ENCODE results near the gene KCNK16.

Gene KCNK16

DNA sequence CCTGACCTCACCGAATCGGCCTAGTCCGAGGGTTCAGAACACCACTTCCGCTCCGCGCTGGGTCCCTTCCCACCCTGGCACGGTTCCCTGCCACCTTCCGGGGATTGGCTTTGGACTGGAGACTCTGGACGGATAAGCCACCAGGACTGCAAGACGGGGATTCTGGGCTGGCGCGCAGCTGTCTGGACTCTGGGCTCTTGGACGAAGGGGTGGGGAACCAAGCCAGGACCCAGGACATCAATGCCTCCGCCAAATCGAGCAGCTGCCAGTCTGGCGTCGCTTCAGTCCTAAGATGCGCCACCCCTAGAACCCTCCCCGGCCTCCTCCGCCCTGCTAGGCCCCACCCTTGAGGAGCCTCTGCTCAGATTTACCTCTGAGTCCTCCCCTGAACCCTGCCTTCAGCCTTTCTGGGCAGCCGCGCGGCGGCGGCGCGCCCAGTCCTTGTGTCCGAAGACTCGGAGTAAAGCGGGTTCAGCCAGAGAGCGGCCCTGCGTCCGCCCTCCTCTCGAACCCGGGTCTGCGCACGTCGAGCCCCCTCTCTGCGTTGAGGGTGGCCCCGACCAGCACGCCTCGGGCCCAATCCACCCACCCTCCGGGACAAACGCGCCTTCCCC is 9.5 kb downstream of the KCNK16 start (continued):
- TF ChIP-seq, protein P1, sequence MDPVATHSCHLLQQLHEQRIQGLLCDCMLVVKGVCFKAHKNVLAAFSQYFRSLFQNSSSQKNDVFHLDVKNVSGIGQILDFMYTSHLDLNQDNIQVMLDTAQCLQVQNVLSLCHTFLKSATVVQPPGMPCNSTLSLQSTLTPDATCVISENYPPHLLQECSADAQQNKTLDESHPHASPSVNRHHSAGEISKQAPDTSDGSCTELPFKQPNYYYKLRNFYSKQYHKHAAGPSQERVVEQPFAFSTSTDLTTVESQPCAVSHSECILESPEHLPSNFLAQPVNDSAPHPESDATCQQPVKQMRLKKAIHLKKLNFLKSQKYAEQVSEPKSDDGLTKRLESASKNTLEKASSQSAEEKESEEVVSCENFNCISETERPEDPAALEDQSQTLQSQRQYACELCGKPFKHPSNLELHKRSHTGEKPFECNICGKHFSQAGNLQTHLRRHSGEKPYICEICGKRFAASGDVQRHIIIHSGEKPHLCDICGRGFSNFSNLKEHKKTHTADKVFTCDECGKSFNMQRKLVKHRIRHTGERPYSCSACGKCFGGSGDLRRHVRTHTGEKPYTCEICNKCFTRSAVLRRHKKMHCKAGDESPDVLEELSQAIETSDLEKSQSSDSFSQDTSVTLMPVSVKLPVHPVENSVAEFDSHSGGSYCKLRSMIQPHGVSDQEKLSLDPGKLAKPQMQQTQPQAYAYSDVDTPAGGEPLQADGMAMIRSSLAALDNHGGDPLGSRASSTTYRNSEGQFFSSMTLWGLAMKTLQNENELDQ (tag by site-specific recombination; IDR thresholded peaks at IDR 0.05; ENCODE audit: low read depth) = no peak
- TF ChIP-seq ZNF157 (tag by site-specific recombination; IDR thresholded peaks at IDR 0.05) (no peak), PATZ1 (tag by site-specific recombination; IDR thresholded peaks at IDR 0.05) (no peak), BCL11B (tag by site-specific recombination; IDR thresholded peaks at IDR 0.05; ENCODE audit: low read depth) (no peak), HOXD13 (CRISPR knock-in tag; IDR thresholded peaks at IDR 0.05; ENCODE audit: borderline replicate concordance) (no peak), ZNF114 (tag by site-specific recombination; IDR thresholded peaks at IDR 0.05) (no peak), ZNF664 (tag by site-specific recombination; IDR thresholded peaks at IDR 0.05) (no peak), ZNF792 (tag by site-specific recombination; IDR thresholded peaks at IDR 0.05) (no peak), IKZF3 (tag by site-specific recombination; IDR thresholded peaks at IDR 0.05) (no peak)
- TF ChIP-seq, protein P2, sequence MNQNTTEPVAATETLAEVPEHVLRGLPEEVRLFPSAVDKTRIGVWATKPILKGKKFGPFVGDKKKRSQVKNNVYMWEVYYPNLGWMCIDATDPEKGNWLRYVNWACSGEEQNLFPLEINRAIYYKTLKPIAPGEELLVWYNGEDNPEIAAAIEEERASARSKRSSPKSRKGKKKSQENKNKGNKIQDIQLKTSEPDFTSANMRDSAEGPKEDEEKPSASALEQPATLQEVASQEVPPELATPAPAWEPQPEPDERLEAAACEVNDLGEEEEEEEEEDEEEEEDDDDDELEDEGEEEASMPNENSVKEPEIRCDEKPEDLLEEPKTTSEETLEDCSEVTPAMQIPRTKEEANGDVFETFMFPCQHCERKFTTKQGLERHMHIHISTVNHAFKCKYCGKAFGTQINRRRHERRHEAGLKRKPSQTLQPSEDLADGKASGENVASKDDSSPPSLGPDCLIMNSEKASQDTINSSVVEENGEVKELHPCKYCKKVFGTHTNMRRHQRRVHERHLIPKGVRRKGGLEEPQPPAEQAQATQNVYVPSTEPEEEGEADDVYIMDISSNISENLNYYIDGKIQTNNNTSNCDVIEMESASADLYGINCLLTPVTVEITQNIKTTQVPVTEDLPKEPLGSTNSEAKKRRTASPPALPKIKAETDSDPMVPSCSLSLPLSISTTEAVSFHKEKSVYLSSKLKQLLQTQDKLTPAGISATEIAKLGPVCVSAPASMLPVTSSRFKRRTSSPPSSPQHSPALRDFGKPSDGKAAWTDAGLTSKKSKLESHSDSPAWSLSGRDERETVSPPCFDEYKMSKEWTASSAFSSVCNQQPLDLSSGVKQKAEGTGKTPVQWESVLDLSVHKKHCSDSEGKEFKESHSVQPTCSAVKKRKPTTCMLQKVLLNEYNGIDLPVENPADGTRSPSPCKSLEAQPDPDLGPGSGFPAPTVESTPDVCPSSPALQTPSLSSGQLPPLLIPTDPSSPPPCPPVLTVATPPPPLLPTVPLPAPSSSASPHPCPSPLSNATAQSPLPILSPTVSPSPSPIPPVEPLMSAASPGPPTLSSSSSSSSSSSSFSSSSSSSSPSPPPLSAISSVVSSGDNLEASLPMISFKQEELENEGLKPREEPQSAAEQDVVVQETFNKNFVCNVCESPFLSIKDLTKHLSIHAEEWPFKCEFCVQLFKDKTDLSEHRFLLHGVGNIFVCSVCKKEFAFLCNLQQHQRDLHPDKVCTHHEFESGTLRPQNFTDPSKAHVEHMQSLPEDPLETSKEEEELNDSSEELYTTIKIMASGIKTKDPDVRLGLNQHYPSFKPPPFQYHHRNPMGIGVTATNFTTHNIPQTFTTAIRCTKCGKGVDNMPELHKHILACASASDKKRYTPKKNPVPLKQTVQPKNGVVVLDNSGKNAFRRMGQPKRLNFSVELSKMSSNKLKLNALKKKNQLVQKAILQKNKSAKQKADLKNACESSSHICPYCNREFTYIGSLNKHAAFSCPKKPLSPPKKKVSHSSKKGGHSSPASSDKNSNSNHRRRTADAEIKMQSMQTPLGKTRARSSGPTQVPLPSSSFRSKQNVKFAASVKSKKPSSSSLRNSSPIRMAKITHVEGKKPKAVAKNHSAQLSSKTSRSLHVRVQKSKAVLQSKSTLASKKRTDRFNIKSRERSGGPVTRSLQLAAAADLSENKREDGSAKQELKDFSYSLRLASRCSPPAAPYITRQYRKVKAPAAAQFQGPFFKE (tag by site-specific recombination; IDR thresholded peaks at IDR 0.05; ENCODE audit: borderline replicate concordance) = no peak

DNA sequence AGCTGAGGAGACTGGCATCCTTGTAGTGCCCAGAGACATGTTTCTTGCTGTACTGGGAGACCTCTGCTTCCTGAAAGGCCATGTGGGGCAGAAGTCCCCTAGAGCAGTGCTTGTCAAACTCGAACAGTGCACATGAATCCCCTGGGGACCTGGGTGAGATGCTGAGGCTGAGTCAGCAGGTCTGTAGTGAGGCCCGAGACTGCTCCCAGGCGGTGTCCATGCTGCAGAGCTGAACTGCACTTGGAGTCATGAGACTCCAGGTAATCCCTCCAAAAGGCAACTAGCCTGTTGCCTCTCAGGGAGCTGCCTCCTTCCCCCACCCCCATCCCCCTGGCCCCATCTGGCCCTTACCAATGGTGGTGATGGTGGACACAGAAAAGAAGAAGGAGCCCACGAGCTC is 12.0 kb downstream of the KCNK16 start:
- H3K4me3 ChIP-seq (ENCODE audit: low read depth, low read length) = no peak overlapping the region
- H3K27ac ChIP-seq (ENCODE audit: extremely low read depth, low read depth, low read length) = no peak overlapping the region
- H3K36me3 ChIP-seq (ENCODE audit: control insufficient read depth in 2 of 2, insufficient read depth in 1 of 2, low read length in 2 of 2) = no peaks in the 10 kb centered on the region
- ChIA-PET CTCF (interaction anchor here (0.6 to 13.4 kb wide), 50 partner anchors 8 to 535 kb away, joined by 3 to 453 read pairs (median 4); partner anchors contain the start of gene KCNK16), POLR2A (no interaction called here)
- no peaks in the 10 kb centered on the region for H3K9me3 ChIP-seq (ENCODE audit: control insufficient read depth, insufficient read depth, low read depth, low read length)
- H3K4me1 ChIP-seq (ENCODE audit: control insufficient read depth, insufficient read depth, low read length) = no peaks in the 10 kb centered on the region
- TF ChIP-seq ZNF132 (tag by site-specific recombination; IDR thresholded peaks at IDR 0.05; ENCODE audit: borderline replicate concordance) (no peak), ZNF785 (tag by site-specific recombination; IDR thresholded peaks at IDR 0.05) (no peak), OSR2 (tag by site-specific recombination; IDR thresholded peaks at IDR 0.05) (no peak), ZNF426 (tag by site-specific recombination; IDR thresholded peaks at IDR 0.05) (no peak), SCRT2 (tag by site-specific recombination; IDR thresholded peaks at IDR 0.05) (no peak), ZNF624 (tag by site-specific recombination; IDR thresholded peaks at IDR 0.05) (no peak), ZNF530 (tag by site-specific recombination; IDR thresholded peaks at IDR 0.05; ENCODE audit: low read depth) (no peak), FEZF1 (tag by site-specific recombination; IDR thresholded peaks at IDR 0.05) (no peak), ZNF548 (tag by site-specific recombination; IDR thresholded peaks at IDR 0.05) (no peak), ZNF311 (tag by site-specific recombination; IDR thresholded peaks at IDR 0.05; ENCODE audit: borderline replicate concordance) (no peak), ZNF830 (tag by site-specific recombination; IDR thresholded peaks at IDR 0.05; ENCODE audit: low read depth) (no peak), CTCF (tag by site-specific recombination; IDR thresholded peaks at IDR 0.05) (no peak), ZNF112 (tag by site-specific recombination; IDR thresholded peaks at IDR 0.05) (no peak), ZNF660 (tag by site-specific recombination; IDR thresholded peaks at IDR 0.05) (no peak), OVOL3 (tag by site-specific recombination; IDR thresholded peaks at IDR 0.05) (no peak), ZSCAN23 (tag by site-specific recombination; IDR thresholded peaks at IDR 0.05) (no peak), ZNF558 (tag by site-specific recombination; IDR thresholded peaks at IDR 0.05) (no peak)

All from HEK293 (cell line).